Upper lobe of left lung (tissue), 6 donors: ENCODE results near the gene MTFMT. TPM values are rescaled to one million over a fixed set of nuclear protein-coding genes. Genes with fewer than 3 reads are reported as not detected.

Experiments
- ATAC-seq, 2 donors: fragments of 200-7000 bp; cut with Tn5 transposase; one replicate each; pipeline ENCODE4 v1.9.1; 2022; ENCODE audit warnings: mild to moderate bottlenecking in 2 of 2, moderate library complexity in 2 of 2; ENCODE audit not compliant: low FRiP score in 2 of 2
- DNase-seq, 2 donors: peaks; one replicate each; pipeline ENCODE4 v3.0.0-alpha.2; 2019 to 2020
- H3K27ac ChIP-seq, 4 donors: fragments of 200-600 bp; sonication (generic); one replicate each; pipeline ENCODE4 v1.5.1; 2016 to 2019
- H3K27me3 ChIP-seq, 4 donors: fragments of 200-600 bp; sonication (generic); one replicate each; pipeline ENCODE4 v1.5.1; 2017 to 2019
- H3K36me3 ChIP-seq, 4 donors: fragments of 200-600 bp; sonication (generic); one replicate each; pipeline ENCODE4 v1.5.1; 2016 to 2019
- H3K4me1 ChIP-seq, 4 donors: fragments of 200-600 bp; sonication (generic); one replicate each; pipeline ENCODE4 v1.5.1; 2018 to 2019
- H3K4me3 ChIP-seq, 4 donors: fragments of 200-600 bp; sonication (generic); one replicate each; pipeline ENCODE4 v1.5.1; 2017 to 2019; ENCODE audit warnings: mild to moderate bottlenecking in 2 of 4, moderate library complexity in 1 of 4
- H3K9me3 ChIP-seq, 4 donors: fragments of 200-600 bp; sonication (generic); one replicate each; pipeline ENCODE4 v1.5.1; 2018 to 2019
- CTCF ChIP-seq, 6 experiments: fragments of 450-650 bp in 4 of 6; fragments of 200-600 bp in 2 of 6; sonication (generic) in 2 of 6; IDR thresholded peaks; one replicate each; pipeline ENCODE4 v1.5.1; 2016 to 2019; ENCODE audit warnings: antibody characterized with exemption in 6 of 6
- EP300 ChIP-seq, 4 donors: sonication (generic); formaldehyde crosslinking; IDR thresholded peaks; one replicate each; pipeline ENCODE4 v1.5.1; 2017; ENCODE audit warnings: antibody characterized with exemption in 4 of 4, control low read depth in 2 of 4
- POLR2A ChIP-seq, 4 donors: fragments of 450-650 bp; IDR thresholded peaks; one replicate each; pipeline ENCODE4 v1.5.1; 2016 to 2017; ENCODE audit warnings: antibody characterized with exemption in 4 of 4, mild to moderate bottlenecking in 2 of 4
- POLR2AphosphoS5 ChIP-seq, 2 donors: sonication (generic); formaldehyde crosslinking; IDR thresholded peaks; one replicate each; pipeline ENCODE4 v1.5.1; 2017; ENCODE audit warnings: antibody characterized with exemption in 2 of 2
- WGBS, 2 donors: methylation state at CpG; one replicate each; pipeline ENCODE4 v1.1.5; 2017 to 2018; 5-methylcytosine and 5-hydroxymethylcytosine counted together
- total RNA-seq, 6 donors: library from RNA; depleted of rRNA in 4 of 6; stranded (reverse); fragments of >200 nt in 4 of 6; gene quantifications; one replicate each; pipeline versions ENCODE4 v1.1.0 to v1.2.1, GENCODE V29; 2016 to 2021
- donor health status: DM: no; HTN: no; CAD: no; lungs with moderate emphysema.
- donor health status: DM: no; HTN: yes; CAD: no; lungs with severe emphysema.

Gene MTFMT
- total RNA-seq, 6 donors from 2014 or later: 15.8 to 35.6 (median 25.5) TPM

- DNase-seq (peak in 1 of 2 donors; percentile 82), ATAC-seq (peak; percentile 63 to 90)
- 30% methylated on average over 9 to 13 of the region's 13 CpGs for WGBS, 2 donors
- H3K27me3 ChIP-seq: no peaks in the 10 kb centered on the region
- peaks cover 10 to 19% (median 17%) of the 10 kb centered on the region in 4 donors for H3K4me1 ChIP-seq
- no peak overlapping the region for H3K27ac ChIP-seq
- H3K36me3 ChIP-seq: no peaks in the 10 kb centered on the region
- no peaks in the 10 kb centered on the region for H3K9me3 ChIP-seq
- no peak for TF ChIP-seq POLR2A (IDR thresholded peaks at IDR 0.05)
- peak; percentile 56 to 89 (median 65) for TF ChIP-seq CTCF (IDR thresholded peaks at IDR 0.05)
- H3K4me3 ChIP-seq: no peak overlapping the region
Observed at GRCh38 chr15:65032801-65033537, 3.5 kb upstream of the MTFMT start.

- Histone ChIP-seq H3K4me1 (peaks cover 17 to 27% (median 22%) of the 10 kb centered on the region in 4 donors), H3K4me3 (peak overlapping the region in 3 of 4 donors; percentile 64 to 92 (median 86)), H3K9me3 (no peaks in the 10 kb centered on the region), H3K36me3 (peaks cover 0 to 18% (median 7%) of the 10 kb centered on the region in 4 donors), H3K27me3 (no peaks in the 10 kb centered on the region), H3K27ac (peak overlapping the region in 2 of 4 donors; percentile 73 to 84)
- no peak for ATAC-seq
- no peak for DNase-seq
- no peak for TF ChIP-seq EP300 (IDR thresholded peaks at IDR 0.05)
- TF ChIP-seq POLR2AphosphoS5 (IDR thresholded peaks at IDR 0.05): no peak
- TF ChIP-seq CTCF (IDR thresholded peaks at IDR 0.05): no peak
- TF ChIP-seq POLR2A (IDR thresholded peaks at IDR 0.05): no peak
- WGBS, 2 donors: 56 to 59% methylated on average over 12 of the region's 12 CpGs
Observed at GRCh38 chr15:65029736-65030208, 333 bp upstream of the MTFMT start.

GRCh38 chr15:65028338-65028737, 1.1 kb downstream of the MTFMT start:
- DNase-seq (no peak), ATAC-seq (no peak)
- peaks cover 16 to 22% (median 18%) of the 10 kb centered on the region in 4 donors for H3K4me1 ChIP-seq
- no peaks in the 10 kb centered on the region for H3K27me3 ChIP-seq
- H3K4me3 ChIP-seq: peak overlapping the region in 3 of 4 donors; percentile 64 to 92 (median 86)
- WGBS, 2 donors: 24 to 27% methylated on average over 10 of the region's 10 CpGs
- TF ChIP-seq CTCF (IDR thresholded peaks at IDR 0.05) (no peak), POLR2A (IDR thresholded peaks at IDR 0.05) (no peak), POLR2AphosphoS5 (IDR thresholded peaks at IDR 0.05) (no peak), EP300 (IDR thresholded peaks at IDR 0.05) (no peak)
- H3K9me3 ChIP-seq: no peaks in the 10 kb centered on the region
- H3K27ac ChIP-seq: peak overlapping the region in 1 of 4 donors; percentile 84
- peaks cover 0 to 28% (median 11%) of the 10 kb centered on the region in 4 donors for H3K36me3 ChIP-seq

GRCh38 chr15:65027593-65027992, 1.8 kb downstream of the MTFMT start:
- WGBS, 2 donors: 67 to 68% methylated on average over 1 of the region's 1 CpG
- Histone ChIP-seq H3K27ac (no peak overlapping the region), H3K4me1 (peaks cover 13 to 19% (median 17%) of the 10 kb centered on the region in 4 donors), H3K4me3 (peak overlapping the region in 1 of 4 donors; percentile 86), H3K36me3 (peaks cover 3 to 33% (median 11%) of the 10 kb centered on the region in 4 donors), H3K9me3 (no peaks in the 10 kb centered on the region), H3K27me3 (no peaks in the 10 kb centered on the region)
- TF ChIP-seq EP300 (IDR thresholded peaks at IDR 0.05): no peak
- DNase-seq (no peak), ATAC-seq (no peak)

- Histone ChIP-seq H3K4me3 (no peak overlapping the region), H3K27ac (no peak overlapping the region), H3K27me3 (no peaks in the 10 kb centered on the region), H3K9me3 (no peaks in the 10 kb centered on the region), H3K36me3 (peaks cover 5 to 38% (median 11%) of the 10 kb centered on the region in 4 donors), H3K4me1 (peaks cover 13 to 19% (median 17%) of the 10 kb centered on the region in 4 donors)
- TF ChIP-seq POLR2A (IDR thresholded peaks at IDR 0.05): no peak
- no peak for TF ChIP-seq CTCF (IDR thresholded peaks at IDR 0.05)
- no peak for TF ChIP-seq EP300 (IDR thresholded peaks at IDR 0.05)
- no peak for TF ChIP-seq POLR2AphosphoS5 (IDR thresholded peaks at IDR 0.05)
- no peak for DNase-seq
- 88 to 93% methylated on average over 6 of the region's 6 CpGs for WGBS, 2 donors
- no peak for ATAC-seq
Observed at GRCh38 chr15:65026756-65027155, 2.7 kb downstream of the MTFMT start.
